Tibial artery (tissue), 4 donors: Measurements from ENCODE around the gene TGIF2.

Experiments used
- DNase-seq, 2 donors: peaks; one replicate each; pipeline ENCODE4 v3.0.0-alpha.2; 2019
- H3K27ac ChIP-seq, 2 donors: fragments of 200-600 bp; sonication (generic) in 1 of 2; 1 replicate in 1 of 2; 2 replicates in 1 of 2; pipeline ENCODE4 v1.5.1; 2018 to 2019; ENCODE audit warnings: mild to moderate bottlenecking in 1 of 2
- H3K27me3 ChIP-seq, 2 donors: fragments of 200-600 bp; sonication (generic) in 1 of 2; one replicate each; pipeline versions ENCODE4 v1.5.1 to v1.6.0; 2016 to 2019
- H3K36me3 ChIP-seq, 3 donors: fragments of 200-600 bp; sonication (generic) in 2 of 3; one replicate each; pipeline ENCODE4 v1.5.1; 2016 to 2019; ENCODE audit warnings: mild to moderate bottlenecking in 2 of 3
- H3K4me1 ChIP-seq, 4 donors: fragments of 200-600 bp; sonication (generic) in 2 of 4; 1 replicate in 3 of 4; 2 replicates in 1 of 4; pipeline ENCODE4 v1.5.1; 2016 to 2019
- H3K4me3 ChIP-seq, 2 donors: fragments of 200-600 bp; sonication (generic) in 1 of 2; 1 replicate in 1 of 2; 2 replicates in 1 of 2; pipeline ENCODE4 v1.5.1; 2018 to 2019; ENCODE audit warnings: mild to moderate bottlenecking in 2 of 2
- H3K9me3 ChIP-seq, 3 donors: fragments of 200-600 bp; sonication (generic) in 1 of 3; one replicate each; pipeline ENCODE4 v1.5.1; 2016 to 2019
- intact Hi-C: fragments of 100-400 bp; cut with DNase I; formaldehyde crosslinking; loops from one replicate; pipeline ENCODE4 v1.15.0; 2023; ENCODE audit warnings: low total_unique reads
- TF ChIP-seq, protein P1 (sequence below), 2 experiments: fragments of 200-600 bp in 1 of 2; fragments of 450-650 bp in 1 of 2; IDR thresholded peaks; one replicate each; pipeline ENCODE4 v1.5.1; 2017 to 2019; ENCODE audit warnings: antibody characterized with exemption in 2 of 2, mild to moderate bottlenecking in 1 of 2, moderate library complexity in 1 of 2

The TGIF2 gene

DNA sequence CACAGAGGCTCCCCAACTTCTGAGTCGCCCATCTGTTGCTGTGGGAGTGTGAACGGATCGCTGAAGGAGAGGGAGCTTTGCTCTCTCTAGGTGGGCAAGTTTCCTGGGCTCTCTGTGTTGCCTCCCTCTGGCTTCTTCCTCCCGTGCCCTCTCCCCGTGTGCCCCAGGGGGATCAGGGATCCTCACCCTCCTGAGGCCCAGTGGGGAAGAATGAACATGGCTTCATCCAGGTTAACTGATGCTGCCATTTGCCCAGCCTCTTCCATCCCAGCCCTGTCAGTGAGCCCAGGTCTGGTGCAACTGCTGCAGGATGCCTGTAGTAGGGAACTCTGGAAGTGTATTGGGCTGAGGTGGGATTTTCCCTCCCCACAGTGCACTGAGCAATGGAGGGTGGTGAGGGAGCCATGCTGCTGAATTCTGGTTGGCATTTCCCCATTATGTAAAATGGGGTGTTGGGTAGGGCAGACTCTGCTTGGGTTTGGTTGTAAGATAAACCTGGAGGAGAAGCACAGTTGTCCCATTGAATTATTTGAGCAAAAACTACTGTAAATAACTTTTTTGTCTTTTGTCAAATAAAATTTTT, 20.0 kb downstream of the TGIF2 start:
- Histone ChIP-seq H3K27me3 (no peaks in the 10 kb centered on the region), H3K4me3 (no peak overlapping the region), H3K27ac (no peak overlapping the region), H3K36me3 (peaks cover 0 to 44% (median 7%) of the 10 kb centered on the region in 3 donors), H3K9me3 (no peaks in the 10 kb centered on the region), H3K4me1 (no peaks in the 10 kb centered on the region)
- no peak for DNase-seq
- TF ChIP-seq, protein P1, sequence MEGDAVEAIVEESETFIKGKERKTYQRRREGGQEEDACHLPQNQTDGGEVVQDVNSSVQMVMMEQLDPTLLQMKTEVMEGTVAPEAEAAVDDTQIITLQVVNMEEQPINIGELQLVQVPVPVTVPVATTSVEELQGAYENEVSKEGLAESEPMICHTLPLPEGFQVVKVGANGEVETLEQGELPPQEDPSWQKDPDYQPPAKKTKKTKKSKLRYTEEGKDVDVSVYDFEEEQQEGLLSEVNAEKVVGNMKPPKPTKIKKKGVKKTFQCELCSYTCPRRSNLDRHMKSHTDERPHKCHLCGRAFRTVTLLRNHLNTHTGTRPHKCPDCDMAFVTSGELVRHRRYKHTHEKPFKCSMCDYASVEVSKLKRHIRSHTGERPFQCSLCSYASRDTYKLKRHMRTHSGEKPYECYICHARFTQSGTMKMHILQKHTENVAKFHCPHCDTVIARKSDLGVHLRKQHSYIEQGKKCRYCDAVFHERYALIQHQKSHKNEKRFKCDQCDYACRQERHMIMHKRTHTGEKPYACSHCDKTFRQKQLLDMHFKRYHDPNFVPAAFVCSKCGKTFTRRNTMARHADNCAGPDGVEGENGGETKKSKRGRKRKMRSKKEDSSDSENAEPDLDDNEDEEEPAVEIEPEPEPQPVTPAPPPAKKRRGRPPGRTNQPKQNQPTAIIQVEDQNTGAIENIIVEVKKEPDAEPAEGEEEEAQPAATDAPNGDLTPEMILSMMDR (IDR thresholded peaks at IDR 0.05): no peak
- intact Hi-C loops: no loop called here

DNA sequence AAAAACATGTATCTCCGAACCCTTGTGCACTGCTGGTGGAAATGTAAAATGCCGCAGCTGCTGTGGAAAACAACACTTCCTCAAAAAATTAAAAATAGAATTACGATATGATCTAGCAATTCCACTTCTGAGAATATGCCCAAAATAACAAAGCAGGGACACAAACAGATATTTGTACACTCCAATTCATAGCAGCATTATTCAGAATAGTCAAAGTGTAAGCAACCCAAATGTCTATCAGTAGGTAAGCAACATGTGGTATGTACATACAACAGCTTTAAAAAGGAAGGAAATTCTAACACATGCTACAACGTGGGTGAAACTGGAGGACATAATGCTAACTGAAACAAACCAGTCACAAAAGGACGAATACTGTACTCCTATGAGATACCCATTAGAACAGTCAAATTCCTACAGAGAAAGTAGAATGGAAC, 26.5 kb downstream of the TGIF2 start:
- Histone ChIP-seq H3K27me3 (no peaks in the 10 kb centered on the region), H3K27ac (no peak overlapping the region), H3K9me3 (no peaks in the 10 kb centered on the region), H3K4me3 (no peak overlapping the region), H3K4me1 (peaks cover 0 to 3% (median under 1%) of the 10 kb centered on the region in 4 donors), H3K36me3 (no peaks in the 10 kb centered on the region)
- intact Hi-C loops: loop anchor here (10.0 kb wide), 1 partner anchor 45 kb away; no protein-coding TSS in a partner anchor
- no peak for DNase-seq
- TF ChIP-seq, protein P1 (IDR thresholded peaks at IDR 0.05): no peak

DNA sequence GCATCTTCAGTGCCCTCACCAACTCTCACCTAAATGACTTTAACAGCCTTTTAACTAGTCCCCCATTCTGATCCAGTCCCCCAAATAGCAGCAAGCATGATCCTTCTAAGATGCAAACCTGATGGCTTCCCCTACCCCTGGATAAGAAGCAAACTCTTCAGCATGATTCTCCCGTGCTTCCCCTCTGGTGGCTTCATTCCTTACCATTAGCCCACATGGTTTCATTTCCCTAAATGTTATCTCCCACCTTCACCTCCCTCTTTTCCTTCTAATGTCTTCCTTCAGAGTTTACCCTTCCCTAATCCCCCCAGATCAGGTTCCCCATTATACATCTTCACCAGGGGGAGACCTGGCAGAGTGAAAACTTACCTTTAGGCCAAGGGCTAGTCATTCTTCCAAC, 28.1 kb downstream of the TGIF2 start:
- no peaks in the 10 kb centered on the region for H3K27me3 ChIP-seq
- H3K4me1 ChIP-seq: peaks cover 0 to 10% (median 6%) of the 10 kb centered on the region in 4 donors
- no peak overlapping the region for H3K27ac ChIP-seq
- no peak for DNase-seq
- no peaks in the 10 kb centered on the region for H3K36me3 ChIP-seq
- H3K4me3 ChIP-seq: no peak overlapping the region
- no peaks in the 10 kb centered on the region for H3K9me3 ChIP-seq
- intact Hi-C loops: loop anchor here (10.0 kb wide), 1 partner anchor 47 kb away; no protein-coding TSS in a partner anchor
- TF ChIP-seq, protein P1 (IDR thresholded peaks at IDR 0.05): no peak

DNA sequence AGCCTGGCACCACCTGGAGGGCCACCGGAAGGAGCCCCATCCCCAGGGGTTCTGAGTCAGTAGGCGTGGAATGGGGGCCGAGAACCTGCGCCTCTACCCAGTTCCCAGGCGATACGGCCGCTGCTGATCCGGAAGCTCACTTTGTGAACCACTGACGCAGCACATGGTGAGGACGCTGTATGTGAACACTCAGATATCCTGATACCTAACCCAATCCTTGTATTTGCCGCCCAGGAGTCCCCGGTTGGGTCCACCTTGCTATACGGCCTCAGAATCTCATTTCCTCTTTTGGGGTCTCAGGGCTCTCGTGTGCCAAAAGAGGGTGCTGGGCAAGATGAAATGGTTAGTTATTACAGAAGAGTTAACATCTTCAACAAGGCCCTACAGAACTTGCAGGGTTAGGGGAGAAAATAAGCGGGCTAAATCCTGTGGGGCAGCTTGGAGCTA, 31.6 kb downstream of the TGIF2 start:
- peak overlapping the region; percentile 75 to 99 for H3K4me3 ChIP-seq
- TF ChIP-seq, protein P1 (IDR thresholded peaks at IDR 0.05): no peak
- H3K9me3 ChIP-seq: no peaks in the 10 kb centered on the region
- peaks cover 0 to 24% (median 18%) of the 10 kb centered on the region in 4 donors for H3K4me1 ChIP-seq
- peaks cover 13 to 24% (median 13%) of the 10 kb centered on the region in 3 donors for H3K36me3 ChIP-seq
- H3K27ac ChIP-seq: peak overlapping the region; percentile 76 to 77
- intact Hi-C loops: loop anchor here (2.0 to 10.0 kb wide), 2 partner anchors 32 to 50 kb away; partner anchors contain the start of gene TGIF2
- no peaks in the 10 kb centered on the region for H3K27me3 ChIP-seq
- peak; percentile 43 to 71 for DNase-seq

DNA sequence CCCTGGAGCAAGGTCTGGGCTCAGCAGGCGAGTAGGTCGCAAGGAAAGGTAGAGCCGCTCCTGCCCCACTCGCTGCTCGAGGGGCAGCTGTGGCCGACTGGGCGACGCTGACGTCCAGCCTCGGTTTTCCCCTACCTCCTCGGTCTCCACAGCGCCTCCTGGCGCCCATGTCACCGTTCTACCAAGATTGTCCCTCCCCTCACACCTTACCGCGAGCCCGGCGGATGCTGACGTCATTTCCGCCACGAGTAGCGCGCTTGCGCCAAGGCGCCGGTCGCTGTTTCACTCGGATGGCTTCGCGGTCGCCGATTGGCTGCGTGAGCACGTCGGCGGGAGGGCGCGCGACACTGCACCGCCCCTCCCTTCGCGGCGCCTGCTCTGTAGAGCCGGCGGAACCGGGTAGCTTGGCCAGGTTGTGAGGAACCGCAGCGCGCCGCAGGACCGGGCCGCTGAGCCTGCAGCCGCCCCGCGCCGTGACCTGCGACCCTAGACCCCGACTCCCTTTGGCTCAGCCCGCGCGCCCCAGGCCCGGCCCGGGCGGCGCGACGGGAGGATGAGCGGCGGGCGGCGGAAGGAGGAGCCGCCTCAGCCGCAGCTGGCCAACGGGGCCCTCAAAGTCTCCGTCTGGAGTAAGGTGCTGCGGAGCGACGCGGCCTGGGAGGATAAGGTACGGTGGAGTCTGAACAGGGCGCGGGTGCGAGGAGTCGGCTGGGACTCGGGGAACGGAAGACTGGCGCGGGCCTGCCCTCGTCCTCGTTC, 32.2 kb downstream of the TGIF2 start, which contains the start of gene RAB5IF:
Gene RAB5IF (plus strand): TSS at position 381 of the 759 bp plus-strand sequence. CDS start 173 bp downstream, at position 554.
- Histone ChIP-seq H3K27ac (peak within 1 kb of the TSS; percentile 76 to 77), H3K9me3 (no peaks in the 10 kb centered on the region), H3K27me3 (no peaks in the 10 kb centered on the region), H3K36me3 (peaks cover 19 to 30% (median 19%) of the 10 kb centered on the region in 3 donors), H3K4me3 (peak within 1 kb of the TSS; percentile 75 to 99), H3K4me1 (peaks cover 0 to 24% (median 18%) of the 10 kb centered on the region in 4 donors)
- TF ChIP-seq, protein P1 (IDR thresholded peaks at IDR 0.05): peak; percentile 85 to 94
- DNase-seq: peak; percentile 98 to 99
- intact Hi-C loops: loop anchor here (2.0 to 10.0 kb wide), 2 partner anchors 33 to 51 kb away; partner anchors contain the start of gene TGIF2
